VCaP (cell line): ENCODE data around the gene MISP.

Experiments used
- H3K27ac ChIP-seq: fragments of 450-650 bp; 2 replicates; pipeline ENCODE4 v1.5.1; 2017
- CTCF ChIP-seq: fragments of 450-650 bp; conservative IDR thresholded peaks from 2 replicates; pipeline ENCODE4 v1.5.1; 2017; ENCODE audit warnings: mild to moderate bottlenecking, moderate library complexity

MISP gene

DNA sequence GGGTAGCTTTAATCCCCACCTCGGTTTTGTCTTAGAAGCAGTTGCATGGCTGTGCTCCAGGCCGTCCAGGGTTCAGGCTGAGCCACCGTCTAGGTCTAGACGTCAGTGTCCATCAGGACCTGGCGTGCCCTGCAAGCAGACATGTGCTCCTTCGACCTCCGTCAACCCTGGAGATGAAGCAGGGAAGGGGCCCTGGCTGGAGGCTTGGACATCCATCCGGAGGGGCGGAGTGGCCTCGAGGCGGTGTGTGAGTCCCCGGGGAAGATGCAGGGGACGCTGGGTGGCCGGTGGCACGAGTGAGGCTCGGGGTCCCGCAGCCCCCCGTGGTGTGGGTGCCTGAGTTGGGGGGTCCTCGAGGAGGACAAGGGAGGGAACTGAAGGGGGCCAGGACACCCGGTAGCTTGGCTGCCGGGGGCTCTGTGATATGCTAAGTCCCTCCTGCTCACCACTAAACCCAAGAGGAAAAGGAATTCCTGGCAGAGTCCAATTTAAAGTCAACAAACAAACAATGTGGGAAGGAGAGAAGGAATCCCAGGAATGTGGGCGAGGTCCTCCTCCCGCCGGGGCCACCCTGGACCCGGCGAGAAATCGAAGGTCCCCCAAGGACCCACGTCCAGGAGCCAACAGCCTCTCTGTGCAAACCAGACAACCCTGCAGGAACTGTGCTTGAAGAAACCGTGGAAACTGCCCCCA lies 31.4 kb downstream of the MISP start:
- H3K27ac ChIP-seq = peak overlapping the region; percentile 2; the same call in 1 of the 2 replicates
- no peak for TF ChIP-seq CTCF

DNA sequence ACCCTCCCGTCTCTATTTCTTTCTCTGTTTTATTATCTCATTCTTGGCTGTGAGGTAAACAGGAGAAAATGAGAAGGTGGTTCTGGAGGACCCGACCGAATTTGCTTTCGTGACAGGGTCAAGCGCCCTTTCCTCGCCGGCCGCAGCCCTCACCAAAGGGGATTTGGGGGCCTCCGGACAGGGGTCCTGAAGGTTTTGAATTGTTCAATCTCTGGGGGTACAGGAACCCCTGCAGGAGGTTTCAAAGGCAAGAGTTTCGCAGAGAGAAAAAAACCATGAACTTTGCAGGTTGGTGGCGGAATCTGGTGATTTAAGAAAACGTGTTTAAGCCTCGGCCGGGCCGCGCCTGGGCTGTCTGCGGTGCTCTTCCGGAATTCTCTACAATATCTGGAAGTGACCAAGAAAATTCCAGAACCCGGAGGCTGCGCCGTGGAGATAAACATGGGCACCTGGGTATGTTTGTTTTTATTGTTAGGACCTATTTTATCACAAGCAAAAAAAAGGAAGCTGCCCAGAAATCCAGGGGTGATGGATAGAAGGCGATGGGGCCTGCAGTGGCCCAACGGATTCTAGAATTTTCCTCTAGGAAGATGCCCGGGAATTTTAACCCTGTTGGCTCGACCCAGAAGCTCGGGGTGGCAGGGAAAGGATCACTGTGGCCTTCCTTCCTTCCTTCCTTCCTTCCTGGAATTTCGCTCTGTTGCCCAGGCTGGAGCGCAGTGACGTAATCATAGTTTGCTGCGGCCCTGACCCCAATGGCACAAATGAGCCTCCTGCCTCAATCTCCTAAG lies 32.2 kb downstream of the MISP start:
- TF ChIP-seq CTCF = no peak
- no peak overlapping the region; the same call in 1 of the 2 replicates for H3K27ac ChIP-seq

DNA sequence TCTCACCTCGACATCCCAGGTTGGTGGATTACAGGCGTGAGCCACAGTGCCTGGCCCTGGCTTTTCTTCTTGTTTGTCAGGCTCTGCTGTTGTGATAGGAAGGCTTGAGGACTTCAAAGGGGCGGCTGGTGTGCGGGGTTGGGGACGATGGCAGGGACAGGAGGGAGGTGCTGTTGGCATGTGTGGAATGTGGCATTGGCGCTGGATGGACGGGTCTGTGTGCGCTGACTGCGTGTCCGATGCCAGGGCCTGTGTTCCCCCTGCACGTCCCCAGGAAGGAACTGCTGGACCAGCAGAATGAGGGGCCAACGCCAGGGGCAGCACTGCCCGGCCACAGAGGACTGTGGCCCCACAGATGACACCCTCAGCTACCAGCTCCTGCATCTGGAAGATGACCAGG lies 33.6 kb downstream of the MISP start:
- H3K27ac ChIP-seq = no peak overlapping the region
- no peak for TF ChIP-seq CTCF

GRCh38 chr19:787536-787935 lies 36.6 kb downstream of the MISP start:
- no peak overlapping the region for H3K27ac ChIP-seq
- no peak for TF ChIP-seq CTCF

GRCh38 chr19:788686-788982 lies 37.7 kb downstream of the MISP start:
- TF ChIP-seq CTCF = no peak
- H3K27ac ChIP-seq = no peak overlapping the region

GRCh38 chr19:788983-789700 lies 38.2 kb downstream of the MISP start:
- no peak overlapping the region for H3K27ac ChIP-seq
- no peak for TF ChIP-seq CTCF

- no peak for TF ChIP-seq CTCF
- no peak overlapping the region for H3K27ac ChIP-seq
Observed at GRCh38 chr19:789701-790060, 38.8 kb downstream of the MISP start.
